ENCODE data around the gene RSL1D1.
"Not testable (repeated sequence)": the region's sequence is repeated elsewhere in the genome, so short reads cannot be mapped to it uniquely, and the experiment has no call there.

The RSL1D1 gene

GRCh38 chr16:11797166-11797956 lies 54.0 kb downstream of the RSL1D1 start, which contains the start of gene ZC3H7A:
TSS of gene ZC3H7A (minus strand) at chr16:11797258. CDS start at chr16:11782354, 14,904 bp downstream.
- peak; percentile 88 for DNase-seq (ENCODE audit: low read depth)

- DNase-seq (ENCODE audit: low read depth), result no peak
These were observed 54.8 kb downstream of the RSL1D1 start for GRCh38 chr16:11796227-11797165.

GRCh38 chr16:11795887-11796226 lies 55.5 kb downstream of the RSL1D1 start:
- no peak for DNase-seq (ENCODE audit: low read depth)

GRCh38 chr16:11794996-11795886 lies 56.1 kb downstream of the RSL1D1 start:
- DNase-seq (ENCODE audit: low read depth), result no peak

GRCh38 chr16:11794447-11794846 lies 56.9 kb downstream of the RSL1D1 start:
- DNase-seq (ENCODE audit: low read depth), result no peak

GRCh38 chr16:11793840-11794239 lies 57.5 kb downstream of the RSL1D1 start:
- DNase-seq (ENCODE audit: low read depth), result no peak

GRCh38 chr16:11792410-11793241 lies 58.7 kb downstream of the RSL1D1 start:
- no peak for DNase-seq (ENCODE audit: low read depth)

GRCh38 chr16:11791144-11791828 lies 60.1 kb downstream of the RSL1D1 start:
- DNase-seq (ENCODE audit: low read depth), result no peak

- DNase-seq (ENCODE audit: low read depth), result no peak
These were observed 62.4 kb downstream of the RSL1D1 start for GRCh38 chr16:11788914-11789313.

GRCh38 chr16:11784980-11785599 lies 66.3 kb downstream of the RSL1D1 start:
- not testable (repeated sequence) for DNase-seq (ENCODE audit: low read depth)

GRCh38 chr16:11784381-11784780 lies 67.0 kb downstream of the RSL1D1 start:
- DNase-seq (ENCODE audit: low read depth), result not testable (repeated sequence)

GRCh38 chr16:11784038-11784369 lies 67.3 kb downstream of the RSL1D1 start:
- DNase-seq (ENCODE audit: low read depth), result no peak

All from stimulated activated CD8-positive, alpha-beta memory T cell treated with anti-CD3 and anti-CD28 coated beads, Interleukin-4, amount 100 ng/mL, for 24 hours (primary cell).